Measurements from ENCODE around the gene CTNNBL1.

CTNNBL1 gene

DNA sequence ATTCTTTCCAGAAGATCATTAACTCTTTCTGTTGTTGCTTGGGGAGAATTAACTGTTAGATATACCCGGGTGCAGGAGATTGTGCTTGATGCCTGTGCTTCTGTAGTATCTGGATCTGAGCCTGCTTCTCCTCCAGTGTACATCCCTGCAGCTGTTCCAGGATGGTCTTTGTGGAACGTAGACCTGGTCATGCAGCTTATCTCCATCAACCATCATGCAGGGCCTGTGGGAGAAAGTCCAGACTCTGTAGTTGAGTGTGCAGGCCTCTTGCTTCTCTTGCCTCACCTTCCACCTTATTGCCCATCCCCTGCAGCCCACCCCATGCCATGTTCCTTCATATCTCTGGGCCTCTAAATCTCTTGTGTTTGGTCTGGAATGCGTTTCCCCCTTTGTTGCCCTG, 133.8 kb downstream of the CTNNBL1 start:
- H3K36me3 ChIP-seq (ENCODE audit: insufficient read depth) = no peaks in the 10 kb centered on the region
- no peaks in the 10 kb centered on the region for H3K79me2 ChIP-seq (ENCODE audit: insufficient read depth, low read depth)
- no peak overlapping the region for H3K9ac ChIP-seq
- H3K4me1 ChIP-seq (ENCODE audit: low read depth, poor library complexity, severe bottlenecking) = peaks cover 24% of the 10 kb centered on the region
- H3K4me3 ChIP-seq (IDR thresholded peaks at IDR 0.05; ENCODE audit: insufficient read depth, low read depth, low read length) = no peak overlapping the region
- TF ChIP-seq, protein P1, sequence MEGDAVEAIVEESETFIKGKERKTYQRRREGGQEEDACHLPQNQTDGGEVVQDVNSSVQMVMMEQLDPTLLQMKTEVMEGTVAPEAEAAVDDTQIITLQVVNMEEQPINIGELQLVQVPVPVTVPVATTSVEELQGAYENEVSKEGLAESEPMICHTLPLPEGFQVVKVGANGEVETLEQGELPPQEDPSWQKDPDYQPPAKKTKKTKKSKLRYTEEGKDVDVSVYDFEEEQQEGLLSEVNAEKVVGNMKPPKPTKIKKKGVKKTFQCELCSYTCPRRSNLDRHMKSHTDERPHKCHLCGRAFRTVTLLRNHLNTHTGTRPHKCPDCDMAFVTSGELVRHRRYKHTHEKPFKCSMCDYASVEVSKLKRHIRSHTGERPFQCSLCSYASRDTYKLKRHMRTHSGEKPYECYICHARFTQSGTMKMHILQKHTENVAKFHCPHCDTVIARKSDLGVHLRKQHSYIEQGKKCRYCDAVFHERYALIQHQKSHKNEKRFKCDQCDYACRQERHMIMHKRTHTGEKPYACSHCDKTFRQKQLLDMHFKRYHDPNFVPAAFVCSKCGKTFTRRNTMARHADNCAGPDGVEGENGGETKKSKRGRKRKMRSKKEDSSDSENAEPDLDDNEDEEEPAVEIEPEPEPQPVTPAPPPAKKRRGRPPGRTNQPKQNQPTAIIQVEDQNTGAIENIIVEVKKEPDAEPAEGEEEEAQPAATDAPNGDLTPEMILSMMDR (conservative IDR thresholded peaks at IDR 0.05; ENCODE audit: low read depth, low read length) = no peak
- no peaks in the 10 kb centered on the region for H3K27me3 ChIP-seq (ENCODE audit: insufficient read depth, low read depth)
- no peak overlapping the region for H2AFZ ChIP-seq (ENCODE audit: low read depth)
- H4K20me1 ChIP-seq (ENCODE audit: insufficient read depth) = no peaks in the 10 kb centered on the region
- H3K4me2 ChIP-seq = no peak overlapping the region
- H3K27ac ChIP-seq = no peak overlapping the region

DNA sequence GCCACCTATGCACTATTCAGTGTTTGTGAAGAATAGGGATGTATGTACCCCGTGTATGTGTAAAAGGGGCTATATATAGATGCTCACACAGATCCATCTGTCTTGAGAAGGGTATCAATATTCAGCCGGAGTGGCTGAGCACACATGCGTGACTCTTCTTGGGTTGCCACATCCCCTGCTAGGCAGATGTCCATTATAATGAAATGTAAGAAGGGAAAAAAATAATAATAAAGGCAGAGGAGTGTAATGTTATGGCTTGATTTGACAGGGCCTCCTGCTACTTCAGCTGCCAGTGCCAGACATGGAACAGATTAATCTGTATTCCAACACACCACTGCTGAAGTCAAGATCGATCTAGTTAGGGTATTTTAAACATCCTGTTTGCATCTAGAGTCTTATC, 134.9 kb downstream of the CTNNBL1 start:
- TF ChIP-seq, protein P1 (conservative IDR thresholded peaks at IDR 0.05; ENCODE audit: low read depth, low read length) = no peak
- Histone ChIP-seq H3K79me2 (ENCODE audit: insufficient read depth, low read depth) (no peaks in the 10 kb centered on the region), H3K36me3 (ENCODE audit: insufficient read depth) (no peaks in the 10 kb centered on the region), H2AFZ (ENCODE audit: low read depth) (no peak overlapping the region), H3K27me3 (ENCODE audit: insufficient read depth, low read depth) (no peaks in the 10 kb centered on the region), H3K27ac (no peak overlapping the region), H3K4me2 (no peak overlapping the region), H4K20me1 (ENCODE audit: insufficient read depth) (no peaks in the 10 kb centered on the region), H3K4me3 (IDR thresholded peaks at IDR 0.05; ENCODE audit: insufficient read depth, low read depth, low read length) (no peak overlapping the region), H3K4me1 (ENCODE audit: low read depth, poor library complexity, severe bottlenecking) (peaks cover 13% of the 10 kb centered on the region), H3K9ac (no peak overlapping the region)

DNA sequence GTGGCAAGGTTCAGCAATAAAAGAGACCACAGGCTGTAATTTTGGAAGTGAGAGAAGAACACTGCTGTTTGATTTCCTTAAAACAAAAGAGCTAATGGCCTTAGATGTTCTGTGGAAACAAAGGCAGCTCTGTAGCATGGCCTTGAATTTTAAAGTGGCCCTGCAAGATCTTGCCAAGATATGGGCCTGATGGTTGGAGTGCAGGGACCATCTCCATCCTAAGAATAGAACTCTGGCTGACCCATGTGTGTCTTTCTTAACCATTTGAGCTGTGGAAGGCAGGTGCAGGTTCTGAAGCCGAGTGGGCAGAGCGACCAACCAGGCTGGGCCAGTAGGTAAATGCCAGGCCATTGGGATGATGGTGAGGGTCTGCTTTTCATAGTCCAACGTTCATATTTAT, 135.3 kb downstream of the CTNNBL1 start:
- Histone ChIP-seq H3K4me3 (IDR thresholded peaks at IDR 0.05; ENCODE audit: insufficient read depth, low read depth, low read length) (no peak overlapping the region), H2AFZ (ENCODE audit: low read depth) (no peak overlapping the region), H3K4me1 (ENCODE audit: low read depth, poor library complexity, severe bottlenecking) (peaks cover 9% of the 10 kb centered on the region), H3K4me2 (no peak overlapping the region), H3K79me2 (ENCODE audit: insufficient read depth, low read depth) (no peaks in the 10 kb centered on the region), H4K20me1 (ENCODE audit: insufficient read depth) (no peaks in the 10 kb centered on the region), H3K27ac (no peak overlapping the region), H3K27me3 (ENCODE audit: insufficient read depth, low read depth) (no peaks in the 10 kb centered on the region), H3K36me3 (ENCODE audit: insufficient read depth) (no peaks in the 10 kb centered on the region), H3K9ac (no peak overlapping the region)
- TF ChIP-seq, protein P1 (conservative IDR thresholded peaks at IDR 0.05; ENCODE audit: low read depth, low read length) = no peak

DNA sequence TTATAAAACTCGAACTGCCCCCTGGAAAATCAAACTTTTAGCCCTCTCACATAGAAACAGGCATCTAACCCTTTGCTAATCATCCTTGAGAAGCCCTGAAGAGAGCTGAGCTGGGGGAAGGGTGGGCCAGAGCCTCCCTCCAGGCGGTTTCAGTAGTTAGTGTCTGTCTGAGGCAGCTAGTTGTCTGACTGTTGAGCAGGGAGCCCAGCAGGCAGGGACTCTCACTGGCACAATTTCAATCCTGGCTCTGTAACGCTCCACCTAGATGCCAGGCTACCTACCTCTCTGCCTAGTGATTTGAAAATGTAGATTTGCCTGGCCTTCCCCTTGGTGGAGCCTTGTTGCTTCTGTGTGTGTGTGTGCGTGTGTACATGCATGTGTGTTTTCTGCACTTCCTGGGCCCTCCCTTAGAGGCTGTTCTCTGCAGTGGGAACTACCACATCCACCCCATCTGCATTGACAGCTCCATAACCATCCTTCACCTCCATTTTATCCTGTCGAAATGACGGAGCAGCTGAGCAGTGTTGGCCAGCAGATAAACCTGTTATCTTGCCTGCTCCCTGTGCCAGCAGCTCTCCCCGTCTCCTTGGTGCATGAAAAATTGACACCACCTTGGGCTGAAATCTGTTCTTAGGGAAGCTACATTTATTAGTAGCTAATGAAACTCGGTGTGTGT, 139.5 kb downstream of the CTNNBL1 start:
- Histone ChIP-seq H3K4me1 (ENCODE audit: low read depth, poor library complexity, severe bottlenecking) (no peaks in the 10 kb centered on the region), H3K27ac (no peak overlapping the region), H4K20me1 (ENCODE audit: insufficient read depth) (no peaks in the 10 kb centered on the region), H3K9ac (no peak overlapping the region), H2AFZ (ENCODE audit: low read depth) (no peak overlapping the region), H3K27me3 (ENCODE audit: insufficient read depth, low read depth) (no peaks in the 10 kb centered on the region), H3K36me3 (ENCODE audit: insufficient read depth) (no peaks in the 10 kb centered on the region), H3K79me2 (ENCODE audit: insufficient read depth, low read depth) (no peaks in the 10 kb centered on the region), H3K4me3 (IDR thresholded peaks at IDR 0.05; ENCODE audit: insufficient read depth, low read depth, low read length) (no peak overlapping the region), H3K4me2 (no peak overlapping the region)
- TF ChIP-seq, protein P1 (conservative IDR thresholded peaks at IDR 0.05; ENCODE audit: low read depth, low read length) = no peak
